Activated CD8-positive, alpha-beta memory T cell treated with anti-CD3 and anti-CD28 coated beads, Interleukin-2, amount 10 ng/mL, durations not matched to agents 7 days and 5 days (primary cell): ENCODE results near the gene RNASE8. TPM values are rescaled to one million over a fixed set of nuclear protein-coding genes. Genes with fewer than 3 reads are reported as not detected.

Source experiments
- ATAC-seq: fragments of 150-1000 bp; cut with Tn5 transposase; one replicate; pipeline ENCODE4 v1.10.0; 2021; ENCODE audit warnings: moderate library complexity
- CTCF ChIA-PET: fragments of 350-600 bp; sonication (Branson Sonifier 250); formaldehyde crosslinking; loops from one replicate; lab custom pipeline; 2021; ENCODE audit warnings: antibody characterized with exemption; lab: Charles Lee
- DNase-seq: peaks from one replicate; pipeline ENCODE4 v3.0.0-alpha.2; 2020
- H3K27ac Mint-ChIP-seq: one replicate; pipeline ENCODE4 v1.8.0; 2021; ENCODE audit warnings: mild to moderate bottlenecking, mixed read lengths
- H3K27me3 Mint-ChIP-seq: one replicate; pipeline ENCODE4 v1.8.0; 2021; ENCODE audit warnings: mixed read lengths
- H3K36me3 Mint-ChIP-seq: one replicate; pipeline ENCODE4 v1.8.0; 2021; ENCODE audit warnings: mild to moderate bottlenecking, mixed read lengths
- H3K4me1 Mint-ChIP-seq: one replicate; pipeline ENCODE4 v1.8.0; 2021; ENCODE audit warnings: mixed read lengths
- H3K4me3 Mint-ChIP-seq: one replicate; pipeline ENCODE4 v1.8.0; 2021; ENCODE audit warnings: mild to moderate bottlenecking, moderate library complexity, mixed read lengths
- H3K9me3 Mint-ChIP-seq: one replicate; pipeline ENCODE4 v1.8.0; 2022; ENCODE audit warnings: low read depth, mixed read lengths
- total RNA-seq, 2 experiments: library from RNA; stranded (reverse); gene quantifications; one replicate each; pipeline ENCODE4 v1.2.3, GENCODE V29; 2021

RNASE8 gene
- total RNA-seq, 2 experiments from 2014 or later = not detected

GRCh38 chr14:21088687-21089086, 31.1 kb downstream of the RNASE8 start:
- CTCF ChIA-PET = interaction anchor here (1.3 to 11.6 kb wide), 6 partner anchors 10 to 117 kb away, joined by 3 to 339 read pairs (median 48); partner anchors contain the start of genes ARHGEF40, TMEM253 and ZNF219
- Mint-ChIP-seq H3K36me3 (no peaks in the 10 kb centered on the region), H3K4me3 (no peak overlapping the region), H3K27ac (no peak overlapping the region), H3K27me3 (no peaks in the 10 kb centered on the region), H3K9me3 (no peaks in the 10 kb centered on the region), H3K4me1 (peaks cover 30% of the 10 kb centered on the region)
- no peak for ATAC-seq
- no peak for DNase-seq

GRCh38 chr14:21089271-21089670, 31.6 kb downstream of the RNASE8 start:
- no peak overlapping the region for H3K4me3 Mint-ChIP-seq
- peak overlapping the region; percentile 50 for H3K27ac Mint-ChIP-seq
- DNase-seq (no peak), ATAC-seq (no peak)
- H3K27me3 Mint-ChIP-seq = no peaks in the 10 kb centered on the region
- CTCF ChIA-PET = interaction anchor here (0.8 to 11.6 kb wide), 8 partner anchors 9 to 118 kb away, joined by 3 to 339 read pairs (median 26); partner anchors contain the start of genes ARHGEF40, TMEM253 and ZNF219
- no peaks in the 10 kb centered on the region for H3K36me3 Mint-ChIP-seq
- H3K9me3 Mint-ChIP-seq = no peaks in the 10 kb centered on the region
- H3K4me1 Mint-ChIP-seq = peaks cover 30% of the 10 kb centered on the region

- no peaks in the 10 kb centered on the region for H3K36me3 Mint-ChIP-seq
- H3K4me1 Mint-ChIP-seq = peaks cover 30% of the 10 kb centered on the region
- no peak overlapping the region for H3K27ac Mint-ChIP-seq
- ATAC-seq (no peak), DNase-seq (no peak)
- H3K27me3 Mint-ChIP-seq = no peaks in the 10 kb centered on the region
- CTCF ChIA-PET = interaction anchor here (0.8 to 11.6 kb wide), 7 partner anchors 15 to 119 kb away, joined by 3 to 339 read pairs (median 46); partner anchors contain the start of genes ARHGEF40 and TMEM253
- H3K4me3 Mint-ChIP-seq = no peak overlapping the region
- H3K9me3 Mint-ChIP-seq = no peaks in the 10 kb centered on the region
Observed at GRCh38 chr14:21089877-21090193, 32.2 kb downstream of the RNASE8 start.

GRCh38 chr14:21090194-21090939, 32.7 kb downstream of the RNASE8 start:
- CTCF ChIA-PET = interaction anchor here (0.7 to 11.6 kb wide), 8 partner anchors 15 to 116 kb away, joined by 3 to 339 read pairs (median 25); partner anchors contain the start of genes ARHGEF40 and TMEM253
- ATAC-seq (no peak), DNase-seq (no peak)
- H3K27ac Mint-ChIP-seq = no peak overlapping the region
- no peaks in the 10 kb centered on the region for H3K36me3 Mint-ChIP-seq
- H3K4me3 Mint-ChIP-seq = no peak overlapping the region
- H3K9me3 Mint-ChIP-seq = no peaks in the 10 kb centered on the region
- H3K27me3 Mint-ChIP-seq = no peaks in the 10 kb centered on the region
- peaks cover 30% of the 10 kb centered on the region for H3K4me1 Mint-ChIP-seq

- H3K27ac Mint-ChIP-seq = no peak overlapping the region
- no peaks in the 10 kb centered on the region for H3K36me3 Mint-ChIP-seq
- CTCF ChIA-PET = interaction anchor here (0.7 to 11.6 kb wide), 15 partner anchors 10 to 117 kb away, joined by 3 to 339 read pairs (median 8); partner anchors contain the start of genes ARHGEF40 and TMEM253
- DNase-seq (no peak), ATAC-seq (no peak)
- no peaks in the 10 kb centered on the region for H3K9me3 Mint-ChIP-seq
- H3K27me3 Mint-ChIP-seq = no peaks in the 10 kb centered on the region
- no peak overlapping the region for H3K4me3 Mint-ChIP-seq
- H3K4me1 Mint-ChIP-seq = peaks cover 30% of the 10 kb centered on the region
Observed at GRCh38 chr14:21090940-21091663, 33.5 kb downstream of the RNASE8 start.

GRCh38 chr14:21091821-21092272, 34.2 kb downstream of the RNASE8 start:
- CTCF ChIA-PET = interaction anchor here (0.5 to 11.6 kb wide), 31 partner anchors 8 to 347 kb away, joined by 3 to 339 read pairs (median 6); partner anchors contain the start of genes ARHGEF40, NDRG2, RNASE13 and RNASE8
- no peak overlapping the region for H3K4me3 Mint-ChIP-seq
- DNase-seq (no peak), ATAC-seq (no peak)
- H3K36me3 Mint-ChIP-seq = no peaks in the 10 kb centered on the region
- H3K27ac Mint-ChIP-seq = no peak overlapping the region
- no peaks in the 10 kb centered on the region for H3K9me3 Mint-ChIP-seq
- peaks cover 25% of the 10 kb centered on the region for H3K4me1 Mint-ChIP-seq
- H3K27me3 Mint-ChIP-seq = peaks cover 1% of the 10 kb centered on the region

GRCh38 chr14:21092273-21093011, 34.8 kb downstream of the RNASE8 start:
- CTCF ChIA-PET = interaction anchor here (0.5 to 11.6 kb wide), 32 partner anchors 8 to 348 kb away, joined by 3 to 339 read pairs (median 6); partner anchors contain the start of genes ARHGEF40, NDRG2, RNASE13 and RNASE8
- Mint-ChIP-seq H3K27me3 (peaks cover 7% of the 10 kb centered on the region), H3K4me1 (peaks cover 20% of the 10 kb centered on the region), H3K36me3 (no peaks in the 10 kb centered on the region), H3K4me3 (no peak overlapping the region), H3K27ac (no peak overlapping the region), H3K9me3 (no peaks in the 10 kb centered on the region)
- DNase-seq = peak; percentile 91
- ATAC-seq = peak; percentile 85

GRCh38 chr14:21093018-21093417, 35.4 kb downstream of the RNASE8 start:
- no peaks in the 10 kb centered on the region for H3K36me3 Mint-ChIP-seq
- CTCF ChIA-PET = interaction anchor here (1.0 to 11.6 kb wide), 27 partner anchors 9 to 122 kb away, joined by 3 to 339 read pairs (median 6); partner anchors contain the start of genes ARHGEF40, NDRG2, RNASE13 and RNASE8
- peaks cover 7% of the 10 kb centered on the region for H3K27me3 Mint-ChIP-seq
- no peak overlapping the region for H3K27ac Mint-ChIP-seq
- H3K9me3 Mint-ChIP-seq = no peaks in the 10 kb centered on the region
- H3K4me1 Mint-ChIP-seq = peaks cover 14% of the 10 kb centered on the region
- ATAC-seq (no peak), DNase-seq (no peak)
- no peak overlapping the region for H3K4me3 Mint-ChIP-seq

GRCh38 chr14:21093769-21094681, 36.4 kb downstream of the RNASE8 start:
- DNase-seq = no peak
- peaks cover 12% of the 10 kb centered on the region for H3K4me1 Mint-ChIP-seq
- H3K9me3 Mint-ChIP-seq = no peaks in the 10 kb centered on the region
- CTCF ChIA-PET = interaction anchor here (1.3 to 11.6 kb wide), 9 partner anchors 11 to 123 kb away, joined by 5 to 339 read pairs (median 13); partner anchors contain the start of genes ARHGEF40 and TMEM253
- H3K27ac Mint-ChIP-seq = no peak overlapping the region
- peaks cover 2% of the 10 kb centered on the region for H3K36me3 Mint-ChIP-seq
- H3K27me3 Mint-ChIP-seq = peaks cover 11% of the 10 kb centered on the region
- ATAC-seq = no peak
- H3K4me3 Mint-ChIP-seq = no peak overlapping the region

GRCh38 chr14:21095430-21096205, 38.0 kb downstream of the RNASE8 start:
- no peak for DNase-seq
- Mint-ChIP-seq H3K9me3 (no peaks in the 10 kb centered on the region), H3K4me1 (peaks cover 21% of the 10 kb centered on the region), H3K27me3 (peaks cover 21% of the 10 kb centered on the region), H3K27ac (no peak overlapping the region), H3K36me3 (peaks cover 2% of the 10 kb centered on the region), H3K4me3 (no peak overlapping the region)
- CTCF ChIA-PET = interaction anchor here (0.7 to 11.6 kb wide), 8 partner anchors 10 to 125 kb away, joined by 3 to 339 read pairs (median 7); partner anchors contain the start of gene TMEM253
- ATAC-seq = no peak

GRCh38 chr14:21096438-21096837, 38.8 kb downstream of the RNASE8 start:
- no peak overlapping the region for H3K27ac Mint-ChIP-seq
- H3K9me3 Mint-ChIP-seq = no peaks in the 10 kb centered on the region
- no peak overlapping the region for H3K4me3 Mint-ChIP-seq
- DNase-seq (no peak), ATAC-seq (no peak)
- H3K4me1 Mint-ChIP-seq = peaks cover 22% of the 10 kb centered on the region
- CTCF ChIA-PET = interaction anchor here (1.1 to 11.6 kb wide), 7 partner anchors 9 to 126 kb away, joined by 3 to 339 read pairs (median 9); partner anchors contain the start of genes ARHGEF40 and TMEM253
- H3K36me3 Mint-ChIP-seq = peaks cover 2% of the 10 kb centered on the region
- H3K27me3 Mint-ChIP-seq = peaks cover 21% of the 10 kb centered on the region
